Measurements from ENCODE around the gene UBE2M.
A peak's percentile ranks its signal among the peaks of the same experiment; 100 is the strongest.
"Not testable (repeated sequence)": the region's sequence is repeated elsewhere in the genome, so short reads cannot be mapped to it uniquely, and the experiment has no call there.

The UBE2M gene

GRCh38 chr19:58558066-58558622 lies at the start of gene UBE2M:
TSS of gene UBE2M (minus strand) at chr19:58558611. CDS start at chr19:58558381, 230 bp downstream.
- DNase-seq (ENCODE audit: low read depth): no peak

DNA sequence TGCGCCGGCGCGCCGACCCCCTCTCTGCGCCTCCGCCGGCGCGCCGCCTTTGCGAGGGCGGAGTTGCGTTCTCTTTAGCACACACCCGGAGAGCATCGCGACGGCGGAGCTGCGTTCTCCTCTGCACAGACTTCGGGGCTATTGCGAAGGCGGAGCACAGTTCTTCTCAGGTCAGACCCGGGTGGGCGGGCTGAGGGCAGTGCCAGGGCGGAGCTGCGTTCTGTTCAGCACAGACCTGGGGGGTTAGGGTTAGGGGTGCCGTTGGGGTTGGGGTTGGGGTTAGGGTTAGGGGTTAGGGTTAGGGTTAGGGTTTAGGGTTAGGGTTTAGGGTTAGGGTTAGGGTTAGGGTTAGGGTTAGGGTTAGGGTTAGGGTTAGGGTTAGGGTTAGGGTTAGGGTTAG lies 48.8 kb upstream of the UBE2M start:
- not testable (repeated sequence) for DNase-seq (ENCODE audit: low read depth)

DNA sequence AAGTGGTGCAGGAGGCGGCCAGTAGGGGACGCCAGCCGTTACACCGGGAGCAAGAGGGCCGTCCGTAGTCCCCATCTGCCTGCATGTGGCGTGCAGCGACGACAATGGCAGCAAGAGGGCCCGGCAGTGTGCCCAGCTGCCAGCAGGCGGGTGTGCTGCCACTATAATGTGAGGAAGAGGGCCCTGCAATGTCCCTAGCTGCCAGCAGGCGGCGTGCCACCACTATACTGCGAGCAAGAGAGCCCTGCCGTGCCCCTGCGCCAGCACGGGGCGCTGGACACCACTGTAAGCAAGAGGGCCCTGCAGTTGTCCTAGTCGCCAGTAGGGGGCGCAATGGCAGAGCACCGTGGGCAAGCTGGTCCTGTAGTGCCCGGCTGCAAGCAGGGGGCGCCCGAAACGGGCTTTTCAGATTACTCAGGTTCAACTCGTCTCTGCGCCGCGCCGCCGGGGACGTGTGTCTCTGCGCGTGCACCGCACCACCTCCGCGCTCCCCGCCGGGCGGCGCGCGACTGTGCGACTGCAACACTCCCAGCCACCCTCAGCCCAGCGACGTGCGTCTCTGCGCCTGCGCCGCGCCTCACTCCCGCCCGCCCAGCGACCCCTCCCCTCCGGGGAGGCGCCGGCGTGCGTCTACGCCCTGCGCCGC lies 48.0 kb upstream of the UBE2M start:
- DNase-seq (ENCODE audit: low read depth): not testable (repeated sequence)

GRCh38 chr19:58586133-58586765 lies 27.8 kb upstream of the UBE2M start:
- no peak for DNase-seq (ENCODE audit: low read depth)

DNA sequence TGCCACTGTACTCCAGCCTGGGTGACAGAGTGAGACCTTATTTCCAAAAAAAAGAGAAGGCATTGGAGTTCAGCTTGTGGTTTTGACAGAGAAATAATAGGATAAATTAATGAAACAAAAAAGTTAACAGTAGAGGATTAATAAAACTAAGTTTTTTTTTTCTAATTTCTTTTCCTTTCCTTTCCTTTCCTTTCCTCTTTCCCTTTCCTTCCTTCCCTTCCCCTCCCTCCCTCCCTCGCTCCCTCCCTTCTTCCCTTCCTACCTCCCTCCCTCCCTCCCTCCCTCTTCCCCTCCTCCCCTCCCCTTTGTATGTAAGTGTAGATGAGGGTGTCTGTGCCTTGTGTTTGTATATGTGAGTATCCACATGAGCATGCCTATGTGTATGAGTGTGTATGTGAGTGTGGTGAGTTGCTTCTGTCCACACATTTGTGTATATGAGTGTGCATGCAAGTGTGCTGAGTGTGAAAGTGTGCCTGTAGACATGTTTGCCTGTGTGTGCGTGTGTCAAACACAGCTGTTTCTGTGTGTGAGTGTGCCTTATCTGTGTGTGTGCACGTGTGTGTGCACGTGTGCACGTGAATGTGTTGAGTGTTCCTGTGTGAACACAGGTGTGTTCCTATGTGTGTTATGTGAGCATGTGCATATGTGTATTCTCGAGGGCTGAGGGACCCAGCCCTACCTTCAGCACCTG lies 27.2 kb upstream of the UBE2M start:
- DNase-seq (ENCODE audit: low read depth): no peak

DNA sequence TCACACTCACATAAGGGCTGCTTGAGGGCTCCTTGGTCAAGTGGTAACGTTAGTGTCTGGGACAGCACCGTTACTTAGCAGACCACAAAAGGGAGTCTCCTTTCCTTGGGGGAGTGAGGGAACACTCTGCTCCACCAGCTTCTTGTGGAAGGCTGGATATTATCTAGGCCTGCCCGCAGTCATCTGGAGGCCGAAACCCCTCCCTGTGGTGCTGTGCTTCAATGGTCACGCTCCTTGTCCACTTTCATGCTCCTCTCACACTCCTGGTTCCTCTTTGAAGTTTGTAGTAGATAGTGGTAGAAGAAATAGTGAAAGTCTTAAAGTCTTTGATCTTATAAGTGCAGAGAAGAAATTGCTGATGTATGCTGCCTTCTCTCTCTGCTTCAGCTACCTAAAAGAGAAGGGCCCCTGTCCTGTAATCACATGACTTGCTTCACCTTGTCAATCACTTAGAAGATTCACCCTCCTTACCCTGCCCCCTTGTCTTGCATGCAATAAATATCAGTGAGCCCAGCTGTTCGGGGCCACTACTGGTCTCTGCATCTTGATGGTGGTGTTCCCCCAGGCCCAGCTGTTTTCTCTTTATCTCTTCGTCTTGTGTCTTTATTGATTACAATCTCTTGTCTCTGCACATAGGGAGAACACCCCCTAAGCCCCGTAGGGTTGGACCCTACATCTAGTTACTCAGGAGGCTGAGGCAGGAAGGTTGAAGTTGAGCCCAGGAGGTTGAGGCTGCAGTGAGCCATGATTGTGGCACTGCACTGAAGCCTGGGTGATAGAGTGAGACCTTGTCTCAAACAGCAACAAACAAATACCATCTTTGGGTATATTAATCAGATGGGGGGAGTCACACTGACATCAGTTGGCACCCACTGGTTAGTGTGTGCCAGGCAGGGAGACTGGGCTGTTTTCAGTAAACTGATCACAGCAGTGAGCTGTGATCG lies 26.4 kb upstream of the UBE2M start:
- DNase-seq (ENCODE audit: low read depth): no peak

DNA sequence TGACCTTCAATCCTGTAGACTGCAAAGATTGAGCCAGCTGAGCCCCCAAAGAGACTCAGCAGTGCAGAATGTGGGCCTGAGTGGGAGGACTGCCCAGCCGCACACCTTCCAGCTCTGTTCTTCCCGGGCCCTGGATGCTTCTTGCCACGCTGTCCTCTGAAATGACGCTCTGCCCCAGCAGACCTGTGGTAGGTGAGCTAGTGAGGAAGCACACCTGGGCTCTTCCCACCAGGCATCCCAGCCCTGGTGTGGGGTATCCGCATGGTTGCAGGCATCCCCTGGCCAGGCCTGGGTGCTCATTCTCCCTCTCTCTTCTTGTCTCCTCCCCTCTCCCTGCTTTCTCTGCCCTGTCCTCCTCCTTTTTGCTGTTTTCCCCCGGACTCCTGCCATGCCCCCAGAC lies 24.6 kb upstream of the UBE2M start:
- DNase-seq (ENCODE audit: low read depth): no peak

DNA sequence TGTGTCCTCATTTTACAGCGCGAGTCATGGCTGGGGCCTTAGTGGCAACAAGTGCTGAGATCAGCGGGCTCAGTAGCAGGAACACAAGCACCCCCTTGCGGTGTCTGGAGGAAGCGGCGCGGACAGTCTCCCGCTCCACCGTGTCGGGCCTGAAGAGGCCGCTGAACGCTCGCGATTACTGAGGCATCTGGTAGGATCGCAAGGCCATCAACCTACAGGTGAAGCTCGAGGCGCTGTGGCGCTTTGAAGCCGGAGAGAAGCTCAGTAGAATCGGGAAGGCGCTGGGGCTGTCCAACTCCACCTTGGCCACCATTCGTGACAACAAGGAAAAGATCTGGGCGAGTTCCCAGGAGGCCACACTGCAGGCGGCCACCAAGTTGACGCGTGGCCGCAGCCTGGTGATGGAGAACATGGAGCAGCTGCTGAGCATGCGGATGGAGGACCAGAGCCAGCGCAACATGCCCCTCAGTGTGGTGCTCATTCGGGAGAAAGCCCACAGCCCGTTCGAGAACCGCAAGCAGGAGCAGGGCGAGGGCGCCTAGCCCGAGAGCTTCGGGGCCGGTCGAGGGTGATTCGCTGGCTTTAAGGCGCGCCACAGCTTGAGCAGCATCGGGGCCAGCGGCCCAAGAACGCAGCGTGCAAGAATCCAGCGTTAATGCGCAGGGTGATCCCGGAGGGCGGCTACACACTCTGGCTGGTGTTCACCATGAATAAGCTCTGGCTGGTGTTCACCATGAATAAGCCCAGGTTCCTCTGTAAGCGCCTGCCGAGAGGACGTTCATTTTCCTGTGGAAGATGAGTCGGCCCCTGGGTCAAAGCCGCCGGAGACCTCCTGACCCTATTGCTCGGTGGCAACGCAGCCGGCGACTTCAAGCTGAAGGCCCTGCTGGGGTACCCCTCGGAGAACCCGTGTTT lies 23.1 kb upstream of the UBE2M start:
- DNase-seq (ENCODE audit: low read depth): peak; percentile 82

DNA sequence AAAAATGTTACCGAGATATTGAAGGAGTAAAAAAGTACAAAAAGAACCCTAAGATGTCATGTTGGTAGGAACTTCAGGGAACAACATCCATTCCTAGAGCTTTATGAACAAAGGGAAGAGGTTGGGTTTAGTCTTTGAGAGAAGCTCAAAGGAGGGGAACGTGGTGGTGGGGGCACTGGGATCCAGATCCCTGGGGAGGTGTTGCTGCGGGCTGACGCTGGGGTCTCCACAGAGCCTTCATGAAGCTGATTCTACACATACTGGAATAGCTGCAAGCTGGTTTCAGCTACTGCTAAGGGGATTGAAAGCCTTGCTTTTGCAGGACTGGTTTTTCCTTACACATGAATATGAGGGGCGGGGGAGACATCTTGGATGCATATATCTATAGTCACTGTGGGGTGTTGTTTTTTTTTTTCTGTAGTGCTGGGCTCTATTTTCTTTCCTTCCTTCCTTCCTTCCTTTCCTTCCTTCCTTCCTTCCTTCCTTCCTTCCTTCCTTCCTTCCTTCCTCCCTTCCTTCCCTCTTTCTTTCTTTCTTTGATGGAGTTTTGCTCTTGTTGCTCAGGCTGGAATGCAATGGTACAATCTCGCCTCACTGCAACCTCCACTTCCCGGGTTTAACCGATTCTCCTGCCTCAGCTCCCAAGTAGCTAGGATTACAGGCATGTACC lies 21.2 kb upstream of the UBE2M start:
- no peak for DNase-seq (ENCODE audit: low read depth)

DNA sequence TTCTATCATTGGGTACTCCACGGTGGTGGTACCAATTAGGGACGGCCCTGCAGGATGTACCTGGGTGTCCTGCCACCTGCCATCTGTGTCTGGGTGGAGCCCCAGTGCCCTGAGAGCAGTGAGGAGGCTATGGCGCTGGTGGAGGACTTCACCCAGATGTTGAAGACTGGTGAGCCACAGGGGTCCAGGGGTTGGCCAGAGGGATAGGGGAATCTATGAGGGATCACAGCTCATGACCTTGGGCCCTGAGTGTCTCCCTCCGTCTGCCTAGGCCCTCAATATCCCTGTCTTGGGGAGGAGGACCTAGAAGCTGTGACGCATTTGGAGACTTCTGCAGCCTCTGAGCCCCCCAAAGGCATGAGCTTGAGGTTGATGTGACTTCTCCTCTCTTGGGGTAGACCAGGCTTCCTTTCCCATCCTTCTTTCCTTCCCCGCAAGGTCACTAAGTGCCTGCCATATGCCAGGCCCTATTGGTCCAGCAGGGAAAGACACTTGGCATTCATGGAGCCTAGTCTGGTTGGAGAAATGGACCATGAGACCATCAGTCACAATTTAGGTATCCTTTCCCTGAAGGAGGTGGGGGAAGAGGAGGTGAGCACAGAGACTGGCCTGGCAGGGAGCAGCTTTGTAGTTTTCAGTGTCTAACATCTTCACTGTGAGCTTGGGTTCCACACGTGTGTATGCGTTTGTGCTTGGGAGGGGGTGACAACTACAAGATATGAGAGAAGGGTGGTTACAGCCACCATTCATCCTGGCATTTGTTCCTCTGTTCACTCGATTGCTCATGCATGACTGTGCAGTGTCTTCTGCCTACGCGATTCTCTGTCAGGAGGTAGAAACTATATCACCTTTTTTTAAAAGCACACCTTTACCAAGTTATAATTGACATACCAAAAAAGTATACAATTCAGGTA lies 19.9 kb upstream of the UBE2M start:
- no peak for DNase-seq (ENCODE audit: low read depth)

- not testable (repeated sequence) for DNase-seq (ENCODE audit: low read depth)
Measured at GRCh38 chr19:58577581-58577980, 19.2 kb upstream of the UBE2M start.

DNA sequence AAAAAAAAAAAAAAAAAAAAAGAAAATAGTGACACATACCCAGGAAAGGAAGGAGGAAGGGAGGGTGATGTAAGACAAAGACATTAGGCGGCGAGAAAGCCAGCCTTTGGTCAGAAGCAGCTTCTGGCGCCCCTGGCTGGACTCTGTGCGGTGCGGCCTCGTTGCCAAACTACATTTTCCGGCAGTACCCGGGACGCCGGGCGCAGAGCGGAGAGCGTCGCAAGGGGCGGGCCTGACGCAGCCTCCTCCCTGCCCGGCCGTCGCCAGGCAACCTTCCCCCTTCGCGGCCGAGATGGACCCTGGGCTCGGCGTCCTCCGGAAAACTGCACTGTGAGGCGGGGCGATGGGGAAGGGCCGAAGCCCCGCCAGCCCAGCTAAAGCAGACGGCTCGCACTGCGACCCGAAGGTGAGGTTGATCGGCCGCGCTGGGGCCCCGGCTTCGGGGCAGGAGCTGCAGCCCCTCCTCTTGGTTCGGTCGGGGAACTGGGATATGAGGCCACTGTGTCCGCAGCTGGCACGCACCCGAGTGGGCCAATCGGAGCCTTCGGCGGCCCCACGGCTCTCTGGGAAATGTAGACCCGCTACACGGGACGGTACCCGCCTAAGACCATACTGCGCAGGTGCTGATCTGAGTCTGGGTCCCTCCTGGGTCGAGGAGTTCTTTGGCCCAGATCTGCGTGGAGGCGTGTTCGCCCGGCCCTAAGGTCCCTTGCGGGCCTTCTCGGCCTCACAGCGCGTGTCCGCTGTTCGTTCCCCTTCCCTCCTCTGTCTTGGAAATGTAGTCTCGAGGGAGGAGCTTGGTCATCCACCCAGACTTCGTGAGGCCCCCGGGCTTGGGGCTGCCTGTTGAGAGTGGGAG lies 17.0 kb upstream of the UBE2M start:
- DNase-seq (ENCODE audit: low read depth): peak; percentile 58

GRCh38 chr19:58573658-58574164 lies 15.3 kb upstream of the UBE2M start:
- DNase-seq (ENCODE audit: low read depth): no peak

GRCh38 chr19:58572818-58573657 lies 14.6 kb upstream of the UBE2M start, which contains the start of gene MZF1:
TSS of gene MZF1 (minus strand) at chr19:58573335. CDS start at chr19:58571389, 1,946 bp downstream.
- peak; percentile 100 for DNase-seq (ENCODE audit: low read depth)

- no peak for DNase-seq (ENCODE audit: low read depth)
Measured at GRCh38 chr19:58572026-58572817, 13.8 kb upstream of the UBE2M start.

GRCh38 chr19:58571575-58571947 lies 13.2 kb upstream of the UBE2M start:
- no peak for DNase-seq (ENCODE audit: low read depth)

Measured in stimulated activated CD8-positive, alpha-beta memory T cell treated with anti-CD3 and anti-CD28 coated beads, Interleukin-12 subunit alpha, Interleukin-12 subunit beta, amount 100 ng/mL, for 1 hour (primary cell).